HG03064 (cell line): ENCODE results near the gene ATP6AP1.

ENCODE experiments used
- ATAC-seq: cut with Tn5 transposase; IDR thresholded peaks from one replicate; pipeline ENCODE4 v1.9.1; 2021; ENCODE audit warnings: low read depth; ENCODE audit not compliant: unreplicated experiment

The ATP6AP1 gene

GRCh38 chrX:154443992-154444754 is 15.7 kb downstream of the ATP6AP1 start, which contains the start of gene FAM50A:
Gene FAM50A (plus strand): TSS chrX:154444141. CDS start chrX:154444236, 95 bp downstream.
- ATAC-seq: peak; percentile 79

GRCh38 chrX:154444755-154445246 is 16.3 kb downstream of the ATP6AP1 start:
- ATAC-seq: no peak

GRCh38 chrX:154445776-154446175 is 17.3 kb downstream of the ATP6AP1 start:
- ATAC-seq: no peak

- no peak for ATAC-seq
These were observed 18.0 kb downstream of the ATP6AP1 start for GRCh38 chrX:154446430-154446829.

- no peak for ATAC-seq
These were observed 20.0 kb downstream of the ATP6AP1 start for GRCh38 chrX:154448484-154448883.

- no peak for ATAC-seq
These were observed 21.1 kb downstream of the ATP6AP1 start for GRCh38 chrX:154449618-154450017.

- no peak for ATAC-seq
These were observed 21.8 kb downstream of the ATP6AP1 start for GRCh38 chrX:154450312-154450711.

- no peak for ATAC-seq
These were observed 24.3 kb downstream of the ATP6AP1 start for GRCh38 chrX:154452823-154453222.

GRCh38 chrX:154457491-154458115 is 29.1 kb downstream of the ATP6AP1 start:
- peak; percentile 49 for ATAC-seq

- peak; percentile 48 for ATAC-seq
These were observed 29.9 kb downstream of the ATP6AP1 start, which contains the start of gene PLXNA3 for GRCh38 chrX:154458116-154458953. Gene PLXNA3 (plus strand): TSS chrX:154458281. CDS start chrX:154460184, 1,903 bp downstream.

- no peak for ATAC-seq
These were observed 30.7 kb downstream of the ATP6AP1 start for GRCh38 chrX:154458954-154459778.

GRCh38 chrX:154459832-154460231 is 31.4 kb downstream of the ATP6AP1 start:
- no peak for ATAC-seq

GRCh38 chrX:154460326-154460725 is 31.8 kb downstream of the ATP6AP1 start:
- ATAC-seq: no peak

GRCh38 chrX:154462396-154462795 is 33.9 kb downstream of the ATP6AP1 start:
- ATAC-seq: no peak

GRCh38 chrX:154463611-154464220 is 35.2 kb downstream of the ATP6AP1 start:
- ATAC-seq: no peak

GRCh38 chrX:154464806-154465365 is 36.4 kb downstream of the ATP6AP1 start:
- no peak for ATAC-seq

- no peak for ATAC-seq
These were observed 37.1 kb downstream of the ATP6AP1 start for GRCh38 chrX:154465601-154466000.

GRCh38 chrX:154466036-154466435 is 37.6 kb downstream of the ATP6AP1 start:
- ATAC-seq: no peak

GRCh38 chrX:154466907-154467306 is 38.4 kb downstream of the ATP6AP1 start:
- ATAC-seq: no peak
